Endometrial microvascular endothelial cells (primary cell): Measurements from ENCODE around the gene CYP2R1. TPM values are rescaled to one million over a fixed set of nuclear protein-coding genes. Genes with fewer than 3 reads are reported as not detected.

Experiments
- in situ Hi-C: cut with HindIII; loops from 2 replicates; pipeline ENCODE4 v1.10.0; 2017; ENCODE audit warnings: low sequenced_read_pairs, low pct_unique_long_range_greater_than_20kb; ENCODE audit errors: inconsistent ontology term
- total RNA-seq: library from RNA; depleted of rRNA; stranded (reverse); fragments of >200 nt; gene quantifications from one replicate; pipeline ENCODE4 v1.2.3, GENCODE V29; 2015; ENCODE audit errors: inconsistent ontology term

Gene CYP2R1
- total RNA-seq, 1 donor from 2014 or later: 12.4 TPM

DNA sequence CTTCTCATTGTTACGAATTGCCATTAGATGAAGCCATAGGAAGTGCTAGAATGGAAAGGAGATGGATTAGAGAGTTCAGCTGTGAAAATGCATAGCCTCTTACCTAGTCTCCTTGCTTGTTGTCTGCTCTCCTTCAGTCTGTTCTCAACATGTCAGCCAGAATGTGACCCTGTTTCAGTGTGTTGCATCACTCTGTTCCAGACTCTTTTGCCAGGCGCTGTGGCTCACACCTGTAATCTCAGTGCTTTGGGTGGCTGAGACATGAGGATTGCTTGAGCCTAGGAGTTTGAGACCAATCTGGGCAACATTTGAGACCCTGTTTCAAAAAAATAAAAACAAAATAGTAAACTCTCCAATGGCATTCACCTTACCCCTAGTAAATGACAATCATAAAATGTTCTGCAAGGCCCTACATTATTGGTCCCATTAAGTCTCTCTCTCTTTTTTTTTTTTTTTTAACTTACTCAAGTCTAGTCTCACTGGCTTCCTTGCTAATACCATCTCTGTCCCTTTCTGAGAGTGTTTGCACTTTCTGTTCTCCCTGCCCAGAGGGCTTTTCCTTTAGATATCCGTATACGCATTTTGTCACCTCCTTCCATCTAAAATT lies 39.4 kb downstream of the CYP2R1 start:
- in situ Hi-C loops: no loop called here

DNA sequence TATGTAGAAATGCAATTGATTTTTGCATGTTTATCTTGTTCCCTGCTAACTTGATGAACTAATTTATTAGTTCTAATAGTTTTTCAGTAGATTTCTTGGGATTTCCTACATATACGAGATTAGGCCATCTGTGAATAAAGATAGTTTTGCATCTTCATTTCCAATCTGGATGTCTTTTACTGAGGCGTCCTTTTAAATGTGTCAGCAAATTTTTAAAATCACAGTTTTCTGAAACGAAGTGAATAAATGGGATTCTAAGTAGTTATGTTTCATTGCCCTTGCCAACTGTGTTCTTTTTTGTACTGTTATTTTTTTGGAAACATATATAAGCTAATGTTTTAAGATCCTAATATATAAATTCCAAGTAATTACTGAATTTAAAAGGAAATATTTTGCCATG lies 50.0 kb downstream of the CYP2R1 start:
- in situ Hi-C loops: no loop called here

DNA sequence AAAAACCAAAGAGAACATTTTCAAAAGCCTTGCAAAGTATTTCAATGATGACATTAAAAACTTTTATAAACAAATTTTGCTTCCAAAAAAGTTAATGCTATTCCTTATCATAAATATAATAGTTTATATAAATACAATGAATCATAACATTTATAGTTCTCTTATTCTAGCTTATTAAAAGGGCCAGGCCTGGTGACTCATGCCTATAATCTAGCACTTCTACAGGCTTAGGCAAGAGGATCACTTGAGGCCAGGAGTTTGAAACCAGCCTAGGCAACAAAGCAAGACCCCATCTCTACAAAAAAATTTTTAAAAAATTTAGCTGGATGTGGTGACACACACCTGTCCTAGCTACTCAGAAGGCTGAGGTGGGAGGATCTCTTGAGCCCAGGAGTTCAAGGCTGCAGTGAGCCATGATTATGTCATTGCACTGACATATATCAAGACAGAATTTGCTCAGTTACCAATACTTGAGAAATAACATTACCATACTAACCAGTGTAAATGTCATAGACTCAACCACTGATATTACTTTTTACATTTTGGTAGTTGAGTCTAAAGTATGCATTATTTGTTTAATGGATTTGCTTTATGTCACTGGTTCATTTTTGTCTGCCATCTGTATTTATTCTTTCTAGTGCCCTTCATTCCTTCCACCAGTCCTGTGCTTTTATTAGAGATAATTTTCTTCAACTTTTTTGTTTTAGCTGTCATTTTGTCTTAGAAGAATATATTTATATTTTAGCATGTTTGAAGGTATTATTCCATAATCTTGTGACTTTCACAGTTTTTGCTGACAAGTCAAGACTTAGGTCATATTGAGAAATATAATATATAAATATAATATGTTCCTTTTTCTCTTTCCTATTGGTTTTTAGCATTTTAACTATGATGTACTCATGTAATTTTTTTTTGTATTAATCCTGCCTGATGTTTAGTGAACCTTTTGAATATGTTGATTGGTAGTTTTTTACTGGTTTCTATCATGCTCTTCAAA lies 56.2 kb downstream of the CYP2R1 start:
- in situ Hi-C loops: no loop called here

Other genes with a start within 250 kb of the CYP2R1 start
- gene PDE3B, start 248.4 kb downstream of the CYP2R1 start, total RNA-seq: 1.7 TPM
- not detected for gene CALCA, start 80.1 kb upstream of the CYP2R1 start, total RNA-seq
- gene CALCB, start 181.4 kb upstream of the CYP2R1 start, total RNA-seq: not detected
- gene INSC, start 222.7 kb upstream of the CYP2R1 start, total RNA-seq: 0.19 TPM